ENCODE data around the gene MYL7.

The MYL7 gene

GRCh38 chr7:44112231-44112996, 28.7 kb downstream of the MYL7 start:
- Histone ChIP-seq H3K4me2 (ENCODE audit: low read length) (no peak overlapping the region), H3K4me3 (ENCODE audit: low read length) (no peak overlapping the region), H3K36me3 (ENCODE audit: insufficient read depth, low read length) (peaks cover 31% of the 10 kb centered on the region), H3K27me3 (ENCODE audit: control insufficient read depth, insufficient read depth, low read length) (no peaks in the 10 kb centered on the region), H3K9ac (ENCODE audit: low read depth, low read length) (no peak overlapping the region), H3K4me1 (ENCODE audit: control insufficient read depth, insufficient read depth, low read length) (no peaks in the 10 kb centered on the region), H3K9me3 (replicated peaks; ENCODE audit: low read length) (no peaks in the 10 kb centered on the region)

GRCh38 chr7:44111761-44112160, 29.4 kb downstream of the MYL7 start:
- H3K27me3 ChIP-seq (ENCODE audit: control insufficient read depth, insufficient read depth, low read length): no peaks in the 10 kb centered on the region
- no peak overlapping the region for H3K4me2 ChIP-seq (ENCODE audit: low read length)
- H3K9me3 ChIP-seq (replicated peaks; ENCODE audit: low read length): no peaks in the 10 kb centered on the region
- H3K4me3 ChIP-seq (ENCODE audit: low read length): no peak overlapping the region
- H3K9ac ChIP-seq (ENCODE audit: low read depth, low read length): no peak overlapping the region
- H3K36me3 ChIP-seq (ENCODE audit: insufficient read depth, low read length): peaks cover 26% of the 10 kb centered on the region
- H3K4me1 ChIP-seq (ENCODE audit: control insufficient read depth, insufficient read depth, low read length): no peaks in the 10 kb centered on the region

- peaks cover 26% of the 10 kb centered on the region for H3K36me3 ChIP-seq (ENCODE audit: insufficient read depth, low read length)
Measured at GRCh38 chr7:44110719-44111635, 30.2 kb downstream of the MYL7 start.

GRCh38 chr7:44109991-44110390, 31.1 kb downstream of the MYL7 start:
- peaks cover 11% of the 10 kb centered on the region for H3K4me1 ChIP-seq (ENCODE audit: control insufficient read depth, insufficient read depth, low read length)
- no peak overlapping the region for H3K4me3 ChIP-seq (ENCODE audit: low read length)
- no peaks in the 10 kb centered on the region for H3K27me3 ChIP-seq (ENCODE audit: control insufficient read depth, insufficient read depth, low read length)
- peaks cover 20% of the 10 kb centered on the region for H3K36me3 ChIP-seq (ENCODE audit: insufficient read depth, low read length)
- no peak overlapping the region for H3K4me2 ChIP-seq (ENCODE audit: low read length)
- H3K9me3 ChIP-seq (replicated peaks; ENCODE audit: low read length): no peaks in the 10 kb centered on the region
- H3K9ac ChIP-seq (ENCODE audit: low read depth, low read length): no peak overlapping the region

More at GRCh38 chr7:44110719-44111635, 30.2 kb downstream of the MYL7 start:
- Histone ChIP-seq H3K4me1 (ENCODE audit: control insufficient read depth, insufficient read depth, low read length) (peaks cover 1% of the 10 kb centered on the region), H3K4me3 (ENCODE audit: low read length) (no peak overlapping the region), H3K9me3 (replicated peaks; ENCODE audit: low read length) (no peaks in the 10 kb centered on the region), H3K27me3 (ENCODE audit: control insufficient read depth, insufficient read depth, low read length) (no peaks in the 10 kb centered on the region), H3K4me2 (ENCODE audit: low read length) (no peak overlapping the region), H3K9ac (ENCODE audit: low read depth, low read length) (no peak overlapping the region)

GRCh38 chr7:44108768-44109750, 32.1 kb downstream of the MYL7 start:
- peaks cover 12% of the 10 kb centered on the region for H3K4me1 ChIP-seq (ENCODE audit: control insufficient read depth, insufficient read depth, low read length)
- no peak overlapping the region for H3K4me2 ChIP-seq (ENCODE audit: low read length)
- H3K36me3 ChIP-seq (ENCODE audit: insufficient read depth, low read length): peaks cover 13% of the 10 kb centered on the region
- H3K4me3 ChIP-seq (ENCODE audit: low read length): no peak overlapping the region
- no peaks in the 10 kb centered on the region for H3K9me3 ChIP-seq (replicated peaks; ENCODE audit: low read length)
- no peaks in the 10 kb centered on the region for H3K27me3 ChIP-seq (ENCODE audit: control insufficient read depth, insufficient read depth, low read length)
- no peak overlapping the region for H3K9ac ChIP-seq (ENCODE audit: low read depth, low read length)

- H3K9me3 ChIP-seq (replicated peaks; ENCODE audit: low read length): no peaks in the 10 kb centered on the region
- no peak overlapping the region for H3K4me2 ChIP-seq (ENCODE audit: low read length)
- H3K9ac ChIP-seq (ENCODE audit: low read depth, low read length): no peak overlapping the region
- peaks cover 12% of the 10 kb centered on the region for H3K4me1 ChIP-seq (ENCODE audit: control insufficient read depth, insufficient read depth, low read length)
- no peak overlapping the region for H3K4me3 ChIP-seq (ENCODE audit: low read length)
- H3K36me3 ChIP-seq (ENCODE audit: insufficient read depth, low read length): peaks cover 6% of the 10 kb centered on the region
- no peaks in the 10 kb centered on the region for H3K27me3 ChIP-seq (ENCODE audit: control insufficient read depth, insufficient read depth, low read length)
Measured at GRCh38 chr7:44107961-44108767, 33.0 kb downstream of the MYL7 start.

- Histone ChIP-seq H3K36me3 (ENCODE audit: insufficient read depth, low read length) (peaks cover 2% of the 10 kb centered on the region), H3K4me2 (ENCODE audit: low read length) (no peak overlapping the region), H3K9ac (ENCODE audit: low read depth, low read length) (no peak overlapping the region), H3K4me3 (ENCODE audit: low read length) (no peak overlapping the region), H3K4me1 (ENCODE audit: control insufficient read depth, insufficient read depth, low read length) (peaks cover 17% of the 10 kb centered on the region), H3K27me3 (ENCODE audit: control insufficient read depth, insufficient read depth, low read length) (no peaks in the 10 kb centered on the region), H3K9me3 (replicated peaks; ENCODE audit: low read length) (no peaks in the 10 kb centered on the region)
Measured at GRCh38 chr7:44107116-44107960, 33.8 kb downstream of the MYL7 start.

- Histone ChIP-seq H3K4me1 (ENCODE audit: control insufficient read depth, insufficient read depth, low read length) (peaks cover 26% of the 10 kb centered on the region), H3K4me3 (ENCODE audit: low read length) (no peak overlapping the region), H3K27me3 (ENCODE audit: control insufficient read depth, insufficient read depth, low read length) (no peaks in the 10 kb centered on the region), H3K36me3 (ENCODE audit: insufficient read depth, low read length) (peaks cover 2% of the 10 kb centered on the region), H3K4me2 (ENCODE audit: low read length) (peak overlapping the region; percentile 79), H3K9ac (ENCODE audit: low read depth, low read length) (no peak overlapping the region), H3K9me3 (replicated peaks; ENCODE audit: low read length) (no peaks in the 10 kb centered on the region)
Measured at GRCh38 chr7:44106311-44107065, 34.6 kb downstream of the MYL7 start.

GRCh38 chr7:44105832-44106231, 35.3 kb downstream of the MYL7 start:
- Histone ChIP-seq H3K36me3 (ENCODE audit: insufficient read depth, low read length) (peaks cover 2% of the 10 kb centered on the region), H3K9ac (ENCODE audit: low read depth, low read length) (peak overlapping the region; percentile 15), H3K4me3 (ENCODE audit: low read length) (peak overlapping the region; percentile 16), H3K4me2 (ENCODE audit: low read length) (peak overlapping the region; percentile 79), H3K9me3 (replicated peaks; ENCODE audit: low read length) (no peaks in the 10 kb centered on the region), H3K27me3 (ENCODE audit: control insufficient read depth, insufficient read depth, low read length) (no peaks in the 10 kb centered on the region), H3K4me1 (ENCODE audit: control insufficient read depth, insufficient read depth, low read length) (peaks cover 30% of the 10 kb centered on the region)
